ENCODE data around the gene SCAMP4. TPM values are rescaled to one million over a fixed set of nuclear protein-coding genes. Genes with fewer than 3 reads are reported as not detected.

Gene SCAMP4
- total and polyA plus RNA-seq, 9 of the 15 experiments (the other 6 are each of a cell fraction or from before 2014, with no cell fraction given): 0.81 to 45.9 (median 12.8) TPM

GRCh38 chr19:1863638-1864479, 41.3 kb upstream of the SCAMP4 start (continued):
- TF ChIP-seq ZHX1 (conservative IDR thresholded peaks at IDR 0.05; ENCODE audit: low read length) (no peak), COPS2 (conservative IDR thresholded peaks at IDR 0.05) (no peak), RHOXF2B (CRISPR knock-in tag; conservative IDR thresholded peaks at IDR 0.05) (no peak), JUN (IDR thresholded peaks at IDR 0.05; ENCODE audit: borderline replicate concordance, low read depth, low read length) (peak; percentile 65; the same call in 1 of the 2 replicates), JUN (CRISPR knock-in tag; IDR thresholded peaks at IDR 0.05; ENCODE audit: borderline replicate concordance) (no peak), NR2C2 (CRISPR knock-in tag; IDR thresholded peaks at IDR 0.05) (no peak; the same call in 1 of the 2 replicates), NR2C2 (tag; IDR thresholded peaks at IDR 0.05) (peak; percentile 88), PCBP2 (IDR thresholded peaks at IDR 0.05; ENCODE audit: low read depth, low read length, poor library complexity, severe bottlenecking) (no peak), SP1 (CRISPR knock-in tag; IDR thresholded peaks at IDR 0.05) (peak; percentile 78), BRD9 (IDR thresholded peaks at IDR 0.05; ENCODE audit: low read depth, partially characterized antibody) (no peak), KDM5B (IDR thresholded peaks at IDR 0.05; ENCODE audit: insufficient replicate concordance, low read depth, low read length) (no peak), NKRF (IDR thresholded peaks at IDR 0.05; ENCODE audit: borderline replicate concordance) (peak; percentile 100), PURB (CRISPR knock-in tag; IDR thresholded peaks at IDR 0.05; ENCODE audit: low read depth) (no peak), ZBTB34 (CRISPR knock-in tag; IDR thresholded peaks at IDR 0.05) (no peak), ZSCAN32 (CRISPR knock-in tag; IDR thresholded peaks at IDR 0.05) (no peak; the same call in 1 of the 2 replicates), TBP (optimal IDR thresholded peaks at IDR 0.05; ENCODE audit: low read depth, low read length) (peak; percentile 42), GABPB1 (CRISPR knock-in tag; IDR thresholded peaks at IDR 0.05) (0 out of 2 replicates have a peak, but pooled peaks have one; percentile 39), HIVEP1 (CRISPR knock-in tag; IDR thresholded peaks at IDR 0.05) (no peak)

Data from K562 (cell line).